Measurements from ENCODE around the gene PPP4R2. TPM values are rescaled to one million over a fixed set of nuclear protein-coding genes. Genes with fewer than 3 reads are reported as not detected.

The PPP4R2 gene
- polyA plus RNA-seq, 3 donors = 14.3 to 25.4 (median 18.7) TPM

GRCh38 chr3:73096169-73096568, 99.6 kb downstream of the PPP4R2 start:
- H3K4me3 Mint-ChIP-seq = no peak overlapping the region
- H3K9me3 Mint-ChIP-seq = peaks cover 0 to 14% (median 3%) of the 10 kb centered on the region in 7 donors
- H4K20me1 ChIP-seq (ENCODE audit: insufficient read depth, low read length) = no peaks in the 10 kb centered on the region
- no peak overlapping the region for H3K4me2 ChIP-seq (replicated peaks; ENCODE audit: extremely low read depth, low read length, poor library complexity, severe bottlenecking)
- no peak for TF ChIP-seq CTCF (IDR thresholded peaks at IDR 0.05)
- no peak overlapping the region for H3K4me3 ChIP-seq (replicated peaks in 1 of 3; ENCODE audit: low read depth in 2 of 3, low read length in 3 of 3)
- no peaks in the 10 kb centered on the region for H3K27me3 ChIP-seq (ENCODE audit: control insufficient read depth in 2 of 2, insufficient read depth in 2 of 2, low read length in 2 of 2)
- H3K9me3 ChIP-seq (replicated peaks in 1 of 2; ENCODE audit: control insufficient read depth in 1 of 2, insufficient read depth in 1 of 2, low read length in 2 of 2) = no peaks in the 10 kb centered on the region
- H3K36me3 Mint-ChIP-seq = no peaks in the 10 kb centered on the region
- H3K27ac ChIP-seq (ENCODE audit: low read depth in 1 of 2, low read length in 2 of 2) = no peak overlapping the region
- DNase-seq = no peak
- peaks cover 29% of the 10 kb centered on the region for H3K4me1 Mint-ChIP-seq
- no peaks in the 10 kb centered on the region for H3K36me3 ChIP-seq (replicated peaks in 1 of 2; ENCODE audit: control insufficient read depth in 1 of 2, insufficient read depth in 2 of 2, low read length in 2 of 2)
- no peak overlapping the region for H3K27ac Mint-ChIP-seq
- H3K9ac ChIP-seq (ENCODE audit: insufficient read depth, low read length, poor library complexity, severe bottlenecking) = no peak overlapping the region
- 100% methylated on average over 2 of the region's 2 CpGs for WGBS (ENCODE audit: insufficient coverage)
- no peaks in the 10 kb centered on the region for H3K79me2 ChIP-seq (ENCODE audit: insufficient read depth, low read length)
- peaks cover 0 to 2% (median 0%) of the 10 kb centered on the region in 3 donors for H3K27me3 Mint-ChIP-seq (ENCODE audit: low read depth in 3 of 3)
- H2AFZ ChIP-seq (ENCODE audit: insufficient read depth, low read depth, low read length, poor library complexity, severe bottlenecking) = no peak overlapping the region
- H3K4me1 ChIP-seq (ENCODE audit: control insufficient read depth in 1 of 2, insufficient read depth in 2 of 2, low read length in 2 of 2) = peaks cover 18 to 24% of the 10 kb centered on the region in 2 donors
- intact Hi-C loops (cut with micrococcal nuclease) = loop anchor here in 1 of 2 donors (5.0 kb wide), 1 partner anchor 406 kb away; no protein-coding TSS in a partner anchor

GRCh38 chr3:73098026-73098425, 101.4 kb downstream of the PPP4R2 start:
- 100% methylated on average over 2 of the region's 2 CpGs for WGBS (ENCODE audit: insufficient coverage)
- H3K4me3 ChIP-seq (replicated peaks in 1 of 3; ENCODE audit: low read depth in 2 of 3, low read length in 3 of 3) = no peak overlapping the region
- no peak overlapping the region for H3K9ac ChIP-seq (ENCODE audit: insufficient read depth, low read length, poor library complexity, severe bottlenecking)
- peaks cover 18 to 24% of the 10 kb centered on the region in 2 donors for H3K4me1 ChIP-seq (ENCODE audit: control insufficient read depth in 1 of 2, insufficient read depth in 2 of 2, low read length in 2 of 2)
- Mint-ChIP-seq H3K4me3 (no peak overlapping the region), H3K4me1 (peaks cover 26% of the 10 kb centered on the region), H3K27me3 (ENCODE audit: low read depth in 3 of 3) (peaks cover 0 to 2% (median 0%) of the 10 kb centered on the region in 3 donors), H3K27ac (no peak overlapping the region), H3K9me3 (peaks cover 0 to 14% (median 3%) of the 10 kb centered on the region in 7 donors), H3K36me3 (no peaks in the 10 kb centered on the region)
- intact Hi-C loops (cut with micrococcal nuclease) = loop anchor here in 1 of 2 donors (5.0 kb wide), 1 partner anchor 404 kb away; no protein-coding TSS in a partner anchor
- H3K27ac ChIP-seq (ENCODE audit: low read depth in 1 of 2, low read length in 2 of 2) = no peak overlapping the region
- no peak overlapping the region for H2AFZ ChIP-seq (ENCODE audit: insufficient read depth, low read depth, low read length, poor library complexity, severe bottlenecking)
- no peaks in the 10 kb centered on the region for H3K79me2 ChIP-seq (ENCODE audit: insufficient read depth, low read length)
- no peaks in the 10 kb centered on the region for H3K27me3 ChIP-seq (ENCODE audit: control insufficient read depth in 2 of 2, insufficient read depth in 2 of 2, low read length in 2 of 2)
- no peaks in the 10 kb centered on the region for H3K36me3 ChIP-seq (replicated peaks in 1 of 2; ENCODE audit: control insufficient read depth in 1 of 2, insufficient read depth in 2 of 2, low read length in 2 of 2)
- H3K9me3 ChIP-seq (replicated peaks in 1 of 2; ENCODE audit: control insufficient read depth in 1 of 2, insufficient read depth in 1 of 2, low read length in 2 of 2) = no peaks in the 10 kb centered on the region
- no peak for TF ChIP-seq CTCF (IDR thresholded peaks at IDR 0.05)
- no peak overlapping the region for H3K4me2 ChIP-seq (replicated peaks; ENCODE audit: extremely low read depth, low read length, poor library complexity, severe bottlenecking)
- no peak for DNase-seq
- H4K20me1 ChIP-seq (ENCODE audit: insufficient read depth, low read length) = no peaks in the 10 kb centered on the region

Measured in CD14-positive monocyte (primary cell).